H1 (cell line): Measurements from ENCODE around the gene DOCK11.

Source experiments
- CHD2 ChIP-seq: IDR thresholded peaks from 2 replicates; pipeline ENCODE4 v1.6.1; 2012; ENCODE audit warnings: low read length, improper control_type of control experiment
- CTCF ChIP-seq, 3 experiments: IDR thresholded peaks; 1 replicate in 2 of 3; 2 replicates in 1 of 3; pipeline versions ENCODE4 v1.5.1 to v1.6.1; 2011; ENCODE audit warnings: low read length in 3 of 3, mild to moderate bottlenecking in 3 of 3, inconsistent platforms in 2 of 3, low read depth in 1 of 3, moderate library complexity in 1 of 3; ENCODE audit not compliant: insufficient read depth in 1 of 3; ENCODE audit errors: control extremely low read depth in 1 of 3
- EGR1 ChIP-seq: IDR thresholded peaks from 2 replicates; pipeline ENCODE4 v1.6.1; 2011; ENCODE audit warnings: low read depth, low read length, borderline replicate concordance
- FOSL1 ChIP-seq: IDR thresholded peaks from 2 replicates; pipeline ENCODE4 v1.6.1; 2011; ENCODE audit warnings: mild to moderate bottlenecking, low read depth, low read length, moderate library complexity; ENCODE audit not compliant: insufficient read depth
- GABPA ChIP-seq: IDR thresholded peaks from 2 replicates; pipeline ENCODE4 v1.6.1; 2011; ENCODE audit warnings: mild to moderate bottlenecking, low read length, moderate library complexity, borderline replicate concordance; ENCODE audit not compliant: insufficient read depth
- POLR2A ChIP-seq, 2 experiments: IDR thresholded peaks; 1 replicate in 1 of 2; 2 replicates in 1 of 2; pipeline ENCODE4 v1.6.1; 2011; ENCODE audit warnings: low read depth in 2 of 2, low read length in 2 of 2, mild to moderate bottlenecking in 2 of 2; ENCODE audit errors: control extremely low read depth in 1 of 2
- POLR2AphosphoS5 ChIP-seq: IDR thresholded peaks from 2 replicates; pipeline ENCODE4 v1.6.1; 2011; ENCODE audit warnings: low read depth, low read length
- POU5F1 ChIP-seq: IDR thresholded peaks from 2 replicates; pipeline ENCODE4 v1.6.1; 2011; ENCODE audit warnings: low read depth, mild to moderate bottlenecking, low read length, moderate library complexity
- SP2 ChIP-seq: IDR thresholded peaks from 2 replicates; pipeline ENCODE4 v1.6.1; 2012; ENCODE audit warnings: mild to moderate bottlenecking, low read length, inconsistent platforms

GRCh38 chrX:118548841-118549240 lies 53.2 kb downstream of the DOCK11 start:
- no peak for TF ChIP-seq POLR2A (IDR thresholded peaks at IDR 0.05; ENCODE audit: control extremely low read depth in 1 of 2, low read depth in 2 of 2, low read length in 2 of 2)
- no peak for TF ChIP-seq EGR1
- no peak for TF ChIP-seq CTCF (IDR thresholded peaks at IDR 0.05; ENCODE audit: control extremely low read depth in 1 of 3, insufficient read depth in 1 of 3, low read depth in 1 of 3, low read length in 3 of 3)
- no peak for TF ChIP-seq POU5F1
- TF ChIP-seq POLR2AphosphoS5 = no peak
- TF ChIP-seq GABPA = no peak
- no peak for TF ChIP-seq FOSL1
- no peak for TF ChIP-seq SP2
- no peak for TF ChIP-seq CHD2
